Naive thymus-derived CD4-positive, alpha-beta T cell (primary cell): Measurements from ENCODE around the gene ALKBH3. TPM values are rescaled to one million over a fixed set of nuclear protein-coding genes. Genes with fewer than 3 reads are reported as not detected.

Experiments
- ATAC-seq: fragments of 150-1000 bp; cut with Tn5 transposase; 2 replicates; pipeline ENCODE4 v1.10.0; 2021; ENCODE audit warnings: mild to moderate bottlenecking, moderate library complexity
- CTCF ChIA-PET: fragments of 350-600 bp; sonication (Branson Sonifier 250); formaldehyde crosslinking; loops from one replicate; lab custom pipeline; 2021; ENCODE audit warnings: antibody characterized with exemption; lab: Charles Lee
- POLR2A ChIA-PET: fragments of 350-600 bp; sonication (Branson Sonifier 250); formaldehyde crosslinking; loops from one replicate; lab custom pipeline; 2021; ENCODE audit warnings: antibody characterized with exemption, inconsistent platforms; lab: Charles Lee
- DNase-seq, 9 donors: peaks; one replicate each; pipeline versions ENCODE4 v3.0.0 to v3.0.0-alpha.2; 2020 to 2022; ENCODE audit warnings: mixed read lengths in 1 of 9
- H3K27ac ChIP-seq: one replicate; pipeline ENCODE4 v1.7.0; 2013; ENCODE audit warnings: mild to moderate bottlenecking, low read depth, low read length, moderate library complexity
- H3K27me3 ChIP-seq, 2 donors: one replicate each; pipeline ENCODE4 v1.7.0; 2013; ENCODE audit warnings: low read length in 2 of 2, mild to moderate bottlenecking in 2 of 2, moderate library complexity in 2 of 2; ENCODE audit not compliant: control insufficient read depth in 2 of 2, insufficient read depth in 2 of 2
- H3K36me3 ChIP-seq, 3 experiments: 1 replicate in 2 of 3; 2 replicates in 1 of 3; pipeline ENCODE4 v1.7.0; 2013; ENCODE audit warnings: low read length in 3 of 3, mild to moderate bottlenecking in 3 of 3, moderate library complexity in 1 of 3; ENCODE audit not compliant: insufficient read depth in 3 of 3, control insufficient read depth in 2 of 3
- H3K4me1 ChIP-seq, 2 donors: one replicate each; pipeline ENCODE4 v1.7.0; 2013; ENCODE audit warnings: low read length in 2 of 2, mild to moderate bottlenecking in 2 of 2, moderate library complexity in 1 of 2; ENCODE audit not compliant: control insufficient read depth in 2 of 2, insufficient read depth in 2 of 2
- H3K4me3 ChIP-seq: 2 replicates; pipeline ENCODE4 v1.7.0; 2013; ENCODE audit warnings: mild to moderate bottlenecking, low read length
- H3K9me3 ChIP-seq, 3 experiments: 1 replicate in 2 of 3; 2 replicates in 1 of 3; pipeline ENCODE4 v1.7.0; 2013; ENCODE audit warnings: low read length in 3 of 3; ENCODE audit not compliant: control insufficient read depth in 2 of 3
- H3K27ac Mint-ChIP-seq, 9 donors: one replicate each; pipeline ENCODE4 v1.8.0; 2020 to 2022; ENCODE audit warnings: mixed read lengths in 9 of 9, mild to moderate bottlenecking in 8 of 9, moderate library complexity in 5 of 9, inconsistent platforms in 2 of 9
- H3K27me3 Mint-ChIP-seq, 5 donors: one replicate each; pipeline ENCODE4 v1.8.0; 2021 to 2022; ENCODE audit warnings: mixed read lengths in 5 of 5, mild to moderate bottlenecking in 1 of 5
- H3K36me3 Mint-ChIP-seq, 5 donors: one replicate each; pipeline ENCODE4 v1.8.0; 2020 to 2022; ENCODE audit warnings: mixed read lengths in 5 of 5, mild to moderate bottlenecking in 3 of 5, inconsistent platforms in 1 of 5
- H3K4me1 Mint-ChIP-seq, 7 donors: one replicate each; pipeline ENCODE4 v1.8.0; 2020 to 2022; ENCODE audit warnings: mixed read lengths in 7 of 7, mild to moderate bottlenecking in 3 of 7, inconsistent platforms in 1 of 7
- H3K4me3 Mint-ChIP-seq, 10 donors: one replicate each; pipeline ENCODE4 v1.8.0; 2020 to 2022; ENCODE audit warnings: mild to moderate bottlenecking in 10 of 10, mixed read lengths in 10 of 10, moderate library complexity in 6 of 10, inconsistent platforms in 2 of 10
- H3K9me3 Mint-ChIP-seq, 11 donors: one replicate each; pipeline ENCODE4 v1.8.0; 2020 to 2022; ENCODE audit warnings: mixed read lengths in 11 of 11, mild to moderate bottlenecking in 4 of 11, inconsistent platforms in 1 of 11, moderate library complexity in 1 of 11
- intact Hi-C, 2 donors: fragments of 100-400 bp; cut with micrococcal nuclease; formaldehyde crosslinking; loops; one replicate each; pipeline ENCODE4 v1.15.1; 2023
- polyA plus RNA-seq, 2 donors: library from polyadenylated mRNA; unstranded; fragments of 300-500 nt; fragmentation: Illumina TruSeq; gene quantifications; one replicate each; pipeline ENCODE4 v1.2.3, GENCODE V29; 2021
- total RNA-seq, 6 experiments: library from RNA in 5 of 6; stranded (reverse) in 5 of 6; gene quantifications; 1 replicate in 5 of 6; 2 replicates in 1 of 6; pipeline ENCODE4 v1.2.3 and lab custom pipeline; 2021 to 2026

Gene ALKBH3
- total and polyA plus RNA-seq, 7 experiments from 2014 or later, result 28.9 to 43.2 (median 30.4) TPM

GRCh38 chr11:43933608-43934551, 53.2 kb downstream of the ALKBH3 start:
- H3K4me1 Mint-ChIP-seq, result peaks cover 0 to 11% (median 6%) of the 10 kb centered on the region in 7 donors
- no peak overlapping the region for H3K27ac Mint-ChIP-seq
- intact Hi-C loops, result no loop called here
- Histone ChIP-seq H3K4me3 (no peak overlapping the region), H3K9me3 (no peaks in the 10 kb centered on the region), H3K27me3 (no peaks in the 10 kb centered on the region), H3K4me1 (no peaks in the 10 kb centered on the region), H3K36me3 (no peaks in the 10 kb centered on the region), H3K27ac (no peak overlapping the region)
- peaks cover 0 to 7% (median 0%) of the 10 kb centered on the region in 5 donors for H3K36me3 Mint-ChIP-seq
- H3K27me3 Mint-ChIP-seq, result peaks cover 8 to 19% (median 17%) of the 10 kb centered on the region in 5 donors
- CTCF ChIA-PET, result no interaction called here
- POLR2A ChIA-PET, result no interaction called here
- no peaks in the 10 kb centered on the region for H3K9me3 Mint-ChIP-seq
- H3K4me3 Mint-ChIP-seq, result no peak overlapping the region
- ATAC-seq, result no peak
- DNase-seq, result no peak

- no peak overlapping the region for H3K4me3 Mint-ChIP-seq
- POLR2A ChIA-PET, result no interaction called here
- DNase-seq (no peak), ATAC-seq (no peak)
- peaks cover 13 to 28% (median 23%) of the 10 kb centered on the region in 5 donors for H3K27me3 Mint-ChIP-seq
- H3K36me3 Mint-ChIP-seq, result peaks cover 0 to 6% (median 0%) of the 10 kb centered on the region in 5 donors
- H3K9me3 ChIP-seq, result no peaks in the 10 kb centered on the region
- CTCF ChIA-PET, result no interaction called here
- H3K36me3 ChIP-seq, result no peaks in the 10 kb centered on the region
- H3K9me3 Mint-ChIP-seq, result no peaks in the 10 kb centered on the region
- H3K27ac Mint-ChIP-seq, result no peak overlapping the region
- no peaks in the 10 kb centered on the region for H3K4me1 ChIP-seq
- H3K4me1 Mint-ChIP-seq, result peaks cover 0 to 11% (median 6%) of the 10 kb centered on the region in 7 donors
- H3K4me3 ChIP-seq, result no peak overlapping the region
- intact Hi-C loops, result no loop called here
- no peaks in the 10 kb centered on the region for H3K27me3 ChIP-seq
- H3K27ac ChIP-seq, result no peak overlapping the region
These were observed 54.2 kb downstream of the ALKBH3 start for GRCh38 chr11:43934601-43935423.

GRCh38 chr11:43935424-43935979, 54.9 kb downstream of the ALKBH3 start:
- POLR2A ChIA-PET, result no interaction called here
- intact Hi-C loops, result no loop called here
- peaks cover 0 to 6% (median 4%) of the 10 kb centered on the region in 7 donors for H3K4me1 Mint-ChIP-seq
- ATAC-seq (no peak), DNase-seq (no peak)
- no peak overlapping the region for H3K4me3 ChIP-seq
- no peak overlapping the region for H3K27ac ChIP-seq
- H3K27ac Mint-ChIP-seq, result no peak overlapping the region
- no peak overlapping the region for H3K4me3 Mint-ChIP-seq
- H3K9me3 ChIP-seq, result no peaks in the 10 kb centered on the region
- no peaks in the 10 kb centered on the region for H3K27me3 ChIP-seq
- H3K27me3 Mint-ChIP-seq, result peaks cover 16 to 32% (median 25%) of the 10 kb centered on the region in 5 donors
- CTCF ChIA-PET, result no interaction called here
- no peaks in the 10 kb centered on the region for H3K36me3 ChIP-seq
- H3K9me3 Mint-ChIP-seq, result no peaks in the 10 kb centered on the region
- peaks cover 0 to 1% (median 0%) of the 10 kb centered on the region in 5 donors for H3K36me3 Mint-ChIP-seq
- H3K4me1 ChIP-seq, result no peaks in the 10 kb centered on the region

GRCh38 chr11:43936076-43936475, 55.4 kb downstream of the ALKBH3 start:
- Histone ChIP-seq H3K27ac (no peak overlapping the region), H3K4me1 (no peaks in the 10 kb centered on the region), H3K36me3 (no peaks in the 10 kb centered on the region), H3K27me3 (no peaks in the 10 kb centered on the region), H3K4me3 (no peak overlapping the region), H3K9me3 (no peaks in the 10 kb centered on the region)
- peaks cover 22 to 38% (median 31%) of the 10 kb centered on the region in 5 donors for H3K27me3 Mint-ChIP-seq
- H3K4me1 Mint-ChIP-seq, result peaks cover 0 to 2% (median 0%) of the 10 kb centered on the region in 7 donors
- ATAC-seq, result no peak
- H3K27ac Mint-ChIP-seq, result no peak overlapping the region
- POLR2A ChIA-PET, result no interaction called here
- DNase-seq, result no peak
- intact Hi-C loops, result no loop called here
- CTCF ChIA-PET, result no interaction called here
- no peak overlapping the region for H3K4me3 Mint-ChIP-seq
- H3K9me3 Mint-ChIP-seq, result no peaks in the 10 kb centered on the region
- no peaks in the 10 kb centered on the region for H3K36me3 Mint-ChIP-seq

- H3K27me3 ChIP-seq, result no peaks in the 10 kb centered on the region
- peaks cover 30 to 47% (median 42%) of the 10 kb centered on the region in 5 donors for H3K27me3 Mint-ChIP-seq
- DNase-seq (no peak), ATAC-seq (no peak)
- no peaks in the 10 kb centered on the region for H3K36me3 ChIP-seq
- no peak overlapping the region for H3K27ac ChIP-seq
- no peak overlapping the region for H3K27ac Mint-ChIP-seq
- ChIA-PET POLR2A (no interaction called here), CTCF (no interaction called here)
- peaks cover 3 to 8% (median 6%) of the 10 kb centered on the region in 7 donors for H3K4me1 Mint-ChIP-seq
- H3K36me3 Mint-ChIP-seq, result peaks cover 0 to 4% (median 0%) of the 10 kb centered on the region in 5 donors
- peaks cover 0 to 4% (median 0%) of the 10 kb centered on the region in 11 donors for H3K9me3 Mint-ChIP-seq
- no peak overlapping the region for H3K4me3 Mint-ChIP-seq
- H3K9me3 ChIP-seq, result no peaks in the 10 kb centered on the region
- H3K4me1 ChIP-seq, result no peaks in the 10 kb centered on the region
- intact Hi-C loops, result no loop called here
- H3K4me3 ChIP-seq, result no peak overlapping the region
These were observed 57.1 kb downstream of the ALKBH3 start for GRCh38 chr11:43937434-43938411.
